ENCODE results near the gene ARNT2. TPM values are rescaled to one million over a fixed set of nuclear protein-coding genes. Genes with fewer than 3 reads are reported as not detected.

ARNT2 gene
- total and polyA plus RNA-seq, 8 donors, result 0.58 to 27.4 (median 1.6) TPM

DNA sequence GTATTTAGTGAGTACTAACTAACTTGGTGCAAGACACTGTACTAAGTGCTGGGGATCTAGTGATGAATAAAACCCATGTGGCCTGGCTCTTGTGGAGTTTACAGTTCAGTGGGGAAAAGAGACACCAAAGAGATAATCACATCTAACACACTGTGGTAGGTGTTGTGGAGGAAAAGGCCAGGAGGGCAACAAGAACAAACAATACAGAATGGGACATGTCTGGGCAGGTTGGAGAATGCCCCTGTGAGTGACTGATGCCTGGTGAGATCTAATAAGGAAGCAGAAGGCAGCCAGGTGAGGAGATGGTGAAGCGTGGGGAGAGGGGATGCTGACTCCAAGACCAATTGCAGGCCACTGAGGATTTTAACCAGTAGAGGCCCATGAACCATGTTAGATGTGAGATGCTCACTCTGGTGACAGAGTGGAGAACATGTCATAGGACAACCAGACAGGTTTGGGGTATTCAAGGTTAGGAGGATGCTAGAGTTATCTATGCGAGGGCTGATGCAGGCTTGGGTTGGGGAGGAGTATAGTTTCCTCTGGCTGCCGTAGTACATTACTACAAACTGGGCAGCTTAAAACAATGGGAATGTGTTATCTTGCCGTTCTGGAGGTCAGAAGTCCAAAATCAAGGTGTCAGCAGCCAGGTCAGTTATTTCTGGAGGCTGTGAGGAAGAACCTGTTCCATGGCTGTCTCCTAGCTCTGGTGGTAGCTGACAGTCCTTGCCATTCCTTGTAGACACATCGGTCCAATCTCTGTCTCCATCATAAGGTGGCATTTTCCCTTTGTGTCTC lies 81.4 kb downstream of the ARNT2 start:
- no peak for DNase-seq
- H3K4me3 ChIP-seq, result no peak overlapping the region
- H3K4me1 ChIP-seq, result peaks cover 6 to 45% (median 19%) of the 10 kb centered on the region in 4 donors
- 82 to 89% (median 85%) methylated on average over 5 of the region's 5 CpGs for WGBS, 5 donors
- H3K9me3 ChIP-seq, result no peaks in the 10 kb centered on the region
- TF ChIP-seq, protein P1, sequence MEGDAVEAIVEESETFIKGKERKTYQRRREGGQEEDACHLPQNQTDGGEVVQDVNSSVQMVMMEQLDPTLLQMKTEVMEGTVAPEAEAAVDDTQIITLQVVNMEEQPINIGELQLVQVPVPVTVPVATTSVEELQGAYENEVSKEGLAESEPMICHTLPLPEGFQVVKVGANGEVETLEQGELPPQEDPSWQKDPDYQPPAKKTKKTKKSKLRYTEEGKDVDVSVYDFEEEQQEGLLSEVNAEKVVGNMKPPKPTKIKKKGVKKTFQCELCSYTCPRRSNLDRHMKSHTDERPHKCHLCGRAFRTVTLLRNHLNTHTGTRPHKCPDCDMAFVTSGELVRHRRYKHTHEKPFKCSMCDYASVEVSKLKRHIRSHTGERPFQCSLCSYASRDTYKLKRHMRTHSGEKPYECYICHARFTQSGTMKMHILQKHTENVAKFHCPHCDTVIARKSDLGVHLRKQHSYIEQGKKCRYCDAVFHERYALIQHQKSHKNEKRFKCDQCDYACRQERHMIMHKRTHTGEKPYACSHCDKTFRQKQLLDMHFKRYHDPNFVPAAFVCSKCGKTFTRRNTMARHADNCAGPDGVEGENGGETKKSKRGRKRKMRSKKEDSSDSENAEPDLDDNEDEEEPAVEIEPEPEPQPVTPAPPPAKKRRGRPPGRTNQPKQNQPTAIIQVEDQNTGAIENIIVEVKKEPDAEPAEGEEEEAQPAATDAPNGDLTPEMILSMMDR (IDR thresholded peaks at IDR 0.05), result no peak
- TF ChIP-seq EP300 (IDR thresholded peaks at IDR 0.05) (no peak), POLR2AphosphoS5 (IDR thresholded peaks at IDR 0.05) (no peak), POLR2A (IDR thresholded peaks at IDR 0.05) (no peak)
- no peak overlapping the region for H3K27ac ChIP-seq
- intact Hi-C loops (cut with DNase I; ENCODE audit: low total_unique reads), result no loop called here
- no peaks in the 10 kb centered on the region for H3K27me3 ChIP-seq
- H3K36me3 ChIP-seq, result no peaks in the 10 kb centered on the region

DNA sequence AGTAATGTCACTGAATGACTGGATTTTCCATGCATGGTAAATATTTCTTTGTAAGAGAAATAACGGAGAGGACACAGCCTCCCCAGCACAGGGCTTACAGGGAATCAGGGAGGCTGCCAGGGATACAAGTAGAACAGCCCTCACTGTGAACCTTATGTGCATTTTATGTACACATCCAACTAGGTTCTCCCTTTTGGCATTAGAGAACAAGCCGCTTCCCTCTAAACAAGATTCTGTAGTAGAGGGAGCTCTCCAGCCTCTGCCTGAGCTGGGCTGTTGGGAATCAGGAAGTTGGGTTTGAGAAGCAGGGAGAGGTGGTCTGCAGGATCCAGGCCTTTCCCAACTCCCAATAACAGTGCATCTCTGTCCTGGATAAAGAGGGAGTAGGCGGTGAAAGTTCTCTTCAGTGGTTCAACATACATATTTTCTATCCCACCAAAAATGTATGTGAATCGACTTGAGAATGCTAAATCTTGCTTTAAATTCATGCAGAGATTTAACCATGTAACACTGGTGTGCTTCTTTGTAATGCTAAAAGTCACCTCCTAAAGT lies 83.7 kb downstream of the ARNT2 start:
- H3K9me3 ChIP-seq, result no peaks in the 10 kb centered on the region
- H3K36me3 ChIP-seq, result no peaks in the 10 kb centered on the region
- no peak overlapping the region for H3K27ac ChIP-seq
- DNase-seq, result no peak
- H3K4me1 ChIP-seq, result peaks cover 6 to 39% (median 15%) of the 10 kb centered on the region in 4 donors
- no peak overlapping the region for H3K4me3 ChIP-seq
- TF ChIP-seq EP300 (IDR thresholded peaks at IDR 0.05), result no peak
- TF ChIP-seq POLR2A (IDR thresholded peaks at IDR 0.05), result no peak
- TF ChIP-seq POLR2AphosphoS5 (IDR thresholded peaks at IDR 0.05), result no peak
- TF ChIP-seq, protein P1 (IDR thresholded peaks at IDR 0.05), result no peak
- WGBS, 5 donors, result 85 to 96% (median 92%) methylated on average over 4 of the region's 4 CpGs
- intact Hi-C loops (cut with DNase I; ENCODE audit: low total_unique reads), result no loop called here
- no peaks in the 10 kb centered on the region for H3K27me3 ChIP-seq

DNA sequence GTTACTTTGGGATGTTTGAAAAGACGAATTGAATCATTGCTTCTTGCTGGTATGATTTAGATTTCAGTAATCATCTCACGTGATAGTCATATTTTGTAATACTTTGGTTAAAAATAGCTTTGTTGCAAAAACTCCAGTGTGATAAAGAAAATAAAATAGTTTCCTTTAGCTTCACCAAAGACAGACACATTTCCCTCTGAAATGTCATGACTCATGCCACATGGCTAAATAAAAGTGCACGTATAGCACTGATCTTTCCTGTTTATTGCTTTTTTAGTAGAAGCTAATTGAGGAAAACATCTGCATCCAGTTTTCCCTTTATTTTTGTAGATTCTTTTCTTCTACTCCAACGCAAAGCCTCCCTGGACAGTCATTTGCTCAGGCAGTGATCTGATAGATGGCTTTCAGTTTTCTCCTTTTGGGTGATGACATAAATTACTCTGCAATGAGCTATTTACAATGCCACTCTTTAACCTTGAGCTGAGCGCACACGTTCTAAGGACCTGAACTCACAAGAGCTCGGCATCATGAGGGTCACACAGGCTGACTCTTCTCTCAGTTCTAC lies 84.9 kb downstream of the ARNT2 start:
- Histone ChIP-seq H3K4me1 (peaks cover 0 to 30% (median 10%) of the 10 kb centered on the region in 4 donors), H3K27me3 (no peaks in the 10 kb centered on the region), H3K9me3 (no peaks in the 10 kb centered on the region), H3K4me3 (no peak overlapping the region), H3K36me3 (no peaks in the 10 kb centered on the region), H3K27ac (peak overlapping the region in 3 of 5 donors; percentile 31 to 61 (median 39))
- WGBS, 5 donors, result 55 to 73% (median 66%) methylated on average over 7 of the region's 7 CpGs
- TF ChIP-seq, protein P1 (IDR thresholded peaks at IDR 0.05), result no peak
- TF ChIP-seq POLR2A (IDR thresholded peaks at IDR 0.05) (no peak), POLR2AphosphoS5 (IDR thresholded peaks at IDR 0.05) (no peak), EP300 (IDR thresholded peaks at IDR 0.05) (no peak)
- DNase-seq, result no peak
- intact Hi-C loops (cut with DNase I; ENCODE audit: low total_unique reads), result no loop called here

DNA sequence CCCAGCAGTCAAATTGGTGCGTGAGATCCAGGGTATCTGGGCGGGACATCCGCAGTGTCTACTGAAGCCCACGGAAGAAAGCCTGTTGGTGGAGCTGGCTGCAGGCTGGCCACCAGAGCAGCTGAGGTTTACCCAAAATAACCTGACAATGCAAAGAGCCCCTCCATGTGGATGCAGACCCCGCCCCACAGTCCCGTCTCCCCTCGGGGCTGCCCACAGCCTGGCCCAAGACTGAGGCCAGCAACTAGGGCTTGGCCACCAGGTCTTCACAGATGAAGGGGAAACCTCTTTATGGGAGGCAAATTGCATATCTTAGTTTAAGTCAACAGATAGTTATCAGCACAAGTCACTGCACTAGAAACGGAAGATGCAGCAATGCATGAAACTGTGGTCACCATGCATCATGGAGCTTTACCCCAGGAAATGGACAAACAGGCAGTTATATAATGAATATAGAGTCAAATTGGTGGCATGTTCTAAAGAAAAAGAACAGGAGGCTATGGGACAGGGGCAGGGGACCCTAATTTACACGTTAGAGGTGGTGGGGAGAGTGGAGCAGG lies 86.3 kb downstream of the ARNT2 start:
- WGBS, 5 donors, result 84 to 95% (median 93%) methylated on average over 7 to 9 of the region's 9 CpGs
- no peaks in the 10 kb centered on the region for H3K36me3 ChIP-seq
- intact Hi-C loops (cut with DNase I; ENCODE audit: low total_unique reads), result no loop called here
- DNase-seq, result no peak
- no peaks in the 10 kb centered on the region for H3K9me3 ChIP-seq
- no peak overlapping the region for H3K4me3 ChIP-seq
- peaks cover 0 to 22% (median 6%) of the 10 kb centered on the region in 4 donors for H3K4me1 ChIP-seq
- no peak overlapping the region for H3K27ac ChIP-seq
- no peaks in the 10 kb centered on the region for H3K27me3 ChIP-seq
- TF ChIP-seq, protein P1 (IDR thresholded peaks at IDR 0.05), result no peak
- TF ChIP-seq POLR2AphosphoS5 (IDR thresholded peaks at IDR 0.05) (no peak), POLR2A (IDR thresholded peaks at IDR 0.05) (no peak), EP300 (IDR thresholded peaks at IDR 0.05) (no peak)
